ENCODE measurements around the gene CEP83. TPM values are rescaled to one million over a fixed set of nuclear protein-coding genes. Genes with fewer than 3 reads are reported as not detected.

The CEP83 gene
- total and polyA plus RNA-seq, 9 of the 15 experiments (the other 6 are each of a cell fraction or from before 2014, with no cell fraction given): 5.3 to 40.5 (median 31.3) TPM

DNA sequence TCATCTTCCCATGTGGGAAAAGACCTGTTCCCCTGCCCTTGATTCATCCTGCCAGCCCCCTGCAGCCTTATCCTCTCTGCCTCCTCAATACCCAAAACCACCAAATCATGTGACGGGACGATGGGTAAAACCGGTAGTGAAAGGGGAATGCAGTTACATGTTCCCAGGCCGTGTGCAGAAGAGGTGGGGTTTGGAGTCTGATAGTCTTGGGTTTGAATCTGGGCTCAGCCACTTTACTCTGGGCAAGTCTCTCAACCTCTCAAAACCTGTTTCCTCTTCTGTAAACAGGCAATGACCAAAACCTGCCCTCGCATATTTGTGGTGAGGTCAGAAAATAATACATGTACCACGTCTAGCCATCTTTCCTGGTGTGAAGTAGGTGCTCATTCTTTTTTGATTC is 188.3 kb downstream of the CEP83 start:
- BruUV-seq (replicated peaks): no TSS peak
- H3K4me1 ChIP-seq (replicated peaks in 1 of 2; ENCODE audit: control insufficient read depth in 2 of 2, insufficient read depth in 2 of 2, low read length in 2 of 2): no peaks in the 10 kb centered on the region
- H3K4me2 ChIP-seq (ENCODE audit: insufficient read depth, low read length): no peak overlapping the region

More for the DNA sequence above, 188.3 kb downstream of the CEP83 start:
- in situ Hi-C loops (cut with MboI): no loop called here
- CTCF ChIA-PET (ENCODE audit: low intra/inter-chr PET ratio): no interaction called here
- FAIRE-seq: no peak
- Histone ChIP-seq H2AFZ (ENCODE audit: low read depth, low read length) (no peak overlapping the region), H3K9ac (ENCODE audit: insufficient read depth in 1 of 2, low read depth in 2 of 2, low read length in 2 of 2) (no peak overlapping the region), H3K9me3 (replicated peaks; ENCODE audit: control insufficient read depth, insufficient read depth, low read depth, low read length) (no peaks in the 10 kb centered on the region), H4K20me1 (replicated peaks; ENCODE audit: control insufficient read depth, insufficient read depth, low read length) (no peaks in the 10 kb centered on the region), H3K4me3 (no peak overlapping the region), H3K9me1 (ENCODE audit: control insufficient read depth, insufficient read depth, low read length) (no peaks in the 10 kb centered on the region), H3K36me3 (ENCODE audit: control insufficient read depth, insufficient read depth, low read length) (no peaks in the 10 kb centered on the region), H3K79me2 (ENCODE audit: control insufficient read depth, insufficient read depth, low read length) (no peaks in the 10 kb centered on the region), H3K27ac (ENCODE audit: extremely low read depth, low read depth, low read length) (no peak overlapping the region), H3K27me3 (ENCODE audit: control insufficient read depth in 2 of 2, insufficient read depth in 2 of 2, low read length in 2 of 2) (peaks cover 23 to 29% of the 10 kb centered on the region in 2 experiments)
- POLR2A ChIA-PET: no interaction called here
- DNase-seq (ENCODE audit: extremely low read depth in 1 of 4, low spot score in 3 of 4): no peak
- intact Hi-C loops (cut with micrococcal nuclease): no loop called here
- WGBS (ENCODE audit: insufficient coverage, low coverage, missing lambda C conversion rate): 8% methylated on average over 6 of the region's 6 CpGs
- TF ChIP-seq SMARCB1 (IDR thresholded peaks at IDR 0.05; ENCODE audit: insufficient read length, low read depth) (no peak), IFI16 (CRISPR knock-in tag; IDR thresholded peaks at IDR 0.05) (no peak), ZNF436 (CRISPR knock-in tag; IDR thresholded peaks at IDR 0.05) (no peak), FOXK1 (CRISPR knock-in tag; IDR thresholded peaks at IDR 0.05; ENCODE audit: borderline replicate concordance) (no peak), CREBBP (IDR thresholded peaks at IDR 0.05; ENCODE audit: low read depth, low read length) (no peak)
- TF ChIP-seq, protein P1, sequence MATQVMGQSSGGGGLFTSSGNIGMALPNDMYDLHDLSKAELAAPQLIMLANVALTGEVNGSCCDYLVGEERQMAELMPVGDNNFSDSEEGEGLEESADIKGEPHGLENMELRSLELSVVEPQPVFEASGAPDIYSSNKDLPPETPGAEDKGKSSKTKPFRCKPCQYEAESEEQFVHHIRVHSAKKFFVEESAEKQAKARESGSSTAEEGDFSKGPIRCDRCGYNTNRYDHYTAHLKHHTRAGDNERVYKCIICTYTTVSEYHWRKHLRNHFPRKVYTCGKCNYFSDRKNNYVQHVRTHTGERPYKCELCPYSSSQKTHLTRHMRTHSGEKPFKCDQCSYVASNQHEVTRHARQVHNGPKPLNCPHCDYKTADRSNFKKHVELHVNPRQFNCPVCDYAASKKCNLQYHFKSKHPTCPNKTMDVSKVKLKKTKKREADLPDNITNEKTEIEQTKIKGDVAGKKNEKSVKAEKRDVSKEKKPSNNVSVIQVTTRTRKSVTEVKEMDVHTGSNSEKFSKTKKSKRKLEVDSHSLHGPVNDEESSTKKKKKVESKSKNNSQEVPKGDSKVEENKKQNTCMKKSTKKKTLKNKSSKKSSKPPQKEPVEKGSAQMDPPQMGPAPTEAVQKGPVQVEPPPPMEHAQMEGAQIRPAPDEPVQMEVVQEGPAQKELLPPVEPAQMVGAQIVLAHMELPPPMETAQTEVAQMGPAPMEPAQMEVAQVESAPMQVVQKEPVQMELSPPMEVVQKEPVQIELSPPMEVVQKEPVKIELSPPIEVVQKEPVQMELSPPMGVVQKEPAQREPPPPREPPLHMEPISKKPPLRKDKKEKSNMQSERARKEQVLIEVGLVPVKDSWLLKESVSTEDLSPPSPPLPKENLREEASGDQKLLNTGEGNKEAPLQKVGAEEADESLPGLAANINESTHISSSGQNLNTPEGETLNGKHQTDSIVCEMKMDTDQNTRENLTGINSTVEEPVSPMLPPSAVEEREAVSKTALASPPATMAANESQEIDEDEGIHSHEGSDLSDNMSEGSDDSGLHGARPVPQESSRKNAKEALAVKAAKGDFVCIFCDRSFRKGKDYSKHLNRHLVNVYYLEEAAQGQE (IDR thresholded peaks at IDR 0.05; ENCODE audit: borderline replicate concordance): no peak
- TF ChIP-seq, protein P1 (CRISPR knock-in tag; IDR thresholded peaks at IDR 0.05; ENCODE audit: low read depth): no peak
- ATAC-seq: no peak

Data from K562 (cell line).